H1 (cell line): ENCODE data around the gene HRH1. TPM values are rescaled to one million over a fixed set of nuclear protein-coding genes. Genes with fewer than 3 reads are reported as not detected.

ENCODE experiments used
- NRF1 ChIP-seq: IDR thresholded peaks from 2 replicates; pipeline ENCODE4 v1.6.1; 2011; ENCODE audit warnings: mild to moderate bottlenecking, low read depth, low read length, improper control_type of control experiment
- RBBP5 ChIP-seq: IDR thresholded peaks from 2 replicates; pipeline ENCODE4 v1.7.1; 2012; ENCODE audit warnings: low read depth, mild to moderate bottlenecking, inconsistent platforms, low read length, moderate library complexity, borderline replicate concordance
- polyA plus RNA-seq, 7 experiments: library from polyadenylated mRNA; depleted of rRNA in 3 of 7; stranded (reverse) in 5 of 7; unstranded in 2 of 7; fragments of >200 nt in 5 of 7; fragments of 200-250 nt in 2 of 7; gene quantifications; 1 replicate in 5 of 7; 2 replicates in 1 of 7; 4 replicates in 1 of 7; pipeline versions ENCODE4 v1.2.1 to v1.2.3, GENCODE V29; 2011 to 2013; ENCODE audit warnings: missing spikeins in 2 of 7, mixed read lengths in 2 of 7
- total RNA-seq: library from RNA; stranded (reverse); fragmentation: NEBNext Ultra II Directional; extraction: Animal tissue kit (Norgen Biotek cat#: 25700); gene quantifications from 2 replicates; pipeline ENCODE4 v1.2.1, GENCODE V29; 2021
- TF ChIP-seq, protein P1 (sequence below): fragments of 300-600 bp; sonication (generic); IDR thresholded peaks from 2 replicates; pipeline ENCODE4 v1.7.1; 2012; ENCODE audit warnings: low read length, moderate library complexity, mild to moderate bottlenecking, inconsistent platforms; ENCODE audit not compliant: insufficient replicate concordance

Gene HRH1
- total and polyA plus RNA-seq, 2 of the 8 experiments (the other 6 are each of a cell fraction or from before 2014, with no cell fraction given): 0.11 TPM; not detected in 1

DNA sequence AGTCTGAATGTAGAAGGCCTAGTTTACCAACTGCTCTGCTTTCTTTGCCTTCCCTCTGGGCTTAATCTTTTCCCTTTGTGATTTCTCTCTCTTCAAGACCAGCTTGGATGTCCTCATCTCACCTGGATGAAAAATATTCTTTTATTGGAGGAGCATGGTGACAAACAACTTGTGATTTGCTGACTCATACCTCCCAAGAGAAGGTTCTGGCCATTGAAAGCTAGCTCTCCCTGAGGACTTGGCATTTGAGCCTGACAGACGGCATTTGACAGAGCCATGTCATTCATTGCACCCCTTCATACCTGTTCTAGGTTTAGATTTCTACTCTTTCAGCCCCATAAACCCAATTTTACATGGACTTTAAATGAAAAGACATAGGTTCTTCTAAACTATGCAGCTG, 151.2 kb downstream of the HRH1 start (continued):
- TF ChIP-seq, protein P1, sequence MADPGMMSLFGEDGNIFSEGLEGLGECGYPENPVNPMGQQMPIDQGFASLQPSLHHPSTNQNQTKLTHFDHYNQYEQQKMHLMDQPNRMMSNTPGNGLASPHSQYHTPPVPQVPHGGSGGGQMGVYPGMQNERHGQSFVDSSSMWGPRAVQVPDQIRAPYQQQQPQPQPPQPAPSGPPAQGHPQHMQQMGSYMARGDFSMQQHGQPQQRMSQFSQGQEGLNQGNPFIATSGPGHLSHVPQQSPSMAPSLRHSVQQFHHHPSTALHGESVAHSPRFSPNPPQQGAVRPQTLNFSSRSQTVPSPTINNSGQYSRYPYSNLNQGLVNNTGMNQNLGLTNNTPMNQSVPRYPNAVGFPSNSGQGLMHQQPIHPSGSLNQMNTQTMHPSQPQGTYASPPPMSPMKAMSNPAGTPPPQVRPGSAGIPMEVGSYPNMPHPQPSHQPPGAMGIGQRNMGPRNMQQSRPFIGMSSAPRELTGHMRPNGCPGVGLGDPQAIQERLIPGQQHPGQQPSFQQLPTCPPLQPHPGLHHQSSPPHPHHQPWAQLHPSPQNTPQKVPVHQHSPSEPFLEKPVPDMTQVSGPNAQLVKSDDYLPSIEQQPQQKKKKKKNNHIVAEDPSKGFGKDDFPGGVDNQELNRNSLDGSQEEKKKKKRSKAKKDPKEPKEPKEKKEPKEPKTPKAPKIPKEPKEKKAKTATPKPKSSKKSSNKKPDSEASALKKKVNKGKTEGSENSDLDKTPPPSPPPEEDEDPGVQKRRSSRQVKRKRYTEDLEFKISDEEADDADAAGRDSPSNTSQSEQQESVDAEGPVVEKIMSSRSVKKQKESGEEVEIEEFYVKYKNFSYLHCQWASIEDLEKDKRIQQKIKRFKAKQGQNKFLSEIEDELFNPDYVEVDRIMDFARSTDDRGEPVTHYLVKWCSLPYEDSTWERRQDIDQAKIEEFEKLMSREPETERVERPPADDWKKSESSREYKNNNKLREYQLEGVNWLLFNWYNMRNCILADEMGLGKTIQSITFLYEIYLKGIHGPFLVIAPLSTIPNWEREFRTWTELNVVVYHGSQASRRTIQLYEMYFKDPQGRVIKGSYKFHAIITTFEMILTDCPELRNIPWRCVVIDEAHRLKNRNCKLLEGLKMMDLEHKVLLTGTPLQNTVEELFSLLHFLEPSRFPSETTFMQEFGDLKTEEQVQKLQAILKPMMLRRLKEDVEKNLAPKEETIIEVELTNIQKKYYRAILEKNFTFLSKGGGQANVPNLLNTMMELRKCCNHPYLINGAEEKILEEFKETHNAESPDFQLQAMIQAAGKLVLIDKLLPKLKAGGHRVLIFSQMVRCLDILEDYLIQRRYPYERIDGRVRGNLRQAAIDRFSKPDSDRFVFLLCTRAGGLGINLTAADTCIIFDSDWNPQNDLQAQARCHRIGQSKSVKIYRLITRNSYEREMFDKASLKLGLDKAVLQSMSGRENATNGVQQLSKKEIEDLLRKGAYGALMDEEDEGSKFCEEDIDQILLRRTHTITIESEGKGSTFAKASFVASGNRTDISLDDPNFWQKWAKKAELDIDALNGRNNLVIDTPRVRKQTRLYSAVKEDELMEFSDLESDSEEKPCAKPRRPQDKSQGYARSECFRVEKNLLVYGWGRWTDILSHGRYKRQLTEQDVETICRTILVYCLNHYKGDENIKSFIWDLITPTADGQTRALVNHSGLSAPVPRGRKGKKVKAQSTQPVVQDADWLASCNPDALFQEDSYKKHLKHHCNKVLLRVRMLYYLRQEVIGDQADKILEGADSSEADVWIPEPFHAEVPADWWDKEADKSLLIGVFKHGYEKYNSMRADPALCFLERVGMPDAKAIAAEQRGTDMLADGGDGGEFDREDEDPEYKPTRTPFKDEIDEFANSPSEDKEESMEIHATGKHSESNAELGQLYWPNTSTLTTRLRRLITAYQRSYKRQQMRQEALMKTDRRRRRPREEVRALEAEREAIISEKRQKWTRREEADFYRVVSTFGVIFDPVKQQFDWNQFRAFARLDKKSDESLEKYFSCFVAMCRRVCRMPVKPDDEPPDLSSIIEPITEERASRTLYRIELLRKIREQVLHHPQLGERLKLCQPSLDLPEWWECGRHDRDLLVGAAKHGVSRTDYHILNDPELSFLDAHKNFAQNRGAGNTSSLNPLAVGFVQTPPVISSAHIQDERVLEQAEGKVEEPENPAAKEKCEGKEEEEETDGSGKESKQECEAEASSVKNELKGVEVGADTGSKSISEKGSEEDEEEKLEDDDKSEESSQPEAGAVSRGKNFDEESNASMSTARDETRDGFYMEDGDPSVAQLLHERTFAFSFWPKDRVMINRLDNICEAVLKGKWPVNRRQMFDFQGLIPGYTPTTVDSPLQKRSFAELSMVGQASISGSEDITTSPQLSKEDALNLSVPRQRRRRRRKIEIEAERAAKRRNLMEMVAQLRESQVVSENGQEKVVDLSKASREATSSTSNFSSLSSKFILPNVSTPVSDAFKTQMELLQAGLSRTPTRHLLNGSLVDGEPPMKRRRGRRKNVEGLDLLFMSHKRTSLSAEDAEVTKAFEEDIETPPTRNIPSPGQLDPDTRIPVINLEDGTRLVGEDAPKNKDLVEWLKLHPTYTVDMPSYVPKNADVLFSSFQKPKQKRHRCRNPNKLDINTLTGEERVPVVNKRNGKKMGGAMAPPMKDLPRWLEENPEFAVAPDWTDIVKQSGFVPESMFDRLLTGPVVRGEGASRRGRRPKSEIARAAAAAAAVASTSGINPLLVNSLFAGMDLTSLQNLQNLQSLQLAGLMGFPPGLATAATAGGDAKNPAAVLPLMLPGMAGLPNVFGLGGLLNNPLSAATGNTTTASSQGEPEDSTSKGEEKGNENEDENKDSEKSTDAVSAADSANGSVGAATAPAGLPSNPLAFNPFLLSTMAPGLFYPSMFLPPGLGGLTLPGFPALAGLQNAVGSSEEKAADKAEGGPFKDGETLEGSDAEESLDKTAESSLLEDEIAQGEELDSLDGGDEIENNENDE: no peak
- TF ChIP-seq RBBP5 (no peak), NRF1 (no peak)
